GM18867 (cell line): ENCODE results near the gene KIRREL3.

Experiments used
- ATAC-seq: cut with Tn5 transposase; IDR thresholded peaks from one replicate; pipeline ENCODE4 v1.9.1; 2021; ENCODE audit warnings: mild to moderate bottlenecking, moderate library complexity; ENCODE audit not compliant: unreplicated experiment

The KIRREL3 gene

GRCh38 chr11:126837581-126837980, 163.0 kb downstream of the KIRREL3 start:
- no peak for ATAC-seq

- ATAC-seq: no peak
These were observed 166.0 kb downstream of the KIRREL3 start for GRCh38 chr11:126834573-126834972.

- no peak for ATAC-seq
These were observed 166.4 kb downstream of the KIRREL3 start for GRCh38 chr11:126834149-126834548.

GRCh38 chr11:126833065-126833464, 167.5 kb downstream of the KIRREL3 start:
- ATAC-seq: no peak

GRCh38 chr11:126832387-126832786, 168.2 kb downstream of the KIRREL3 start:
- ATAC-seq: no peak

- ATAC-seq: no peak
These were observed 170.3 kb downstream of the KIRREL3 start for GRCh38 chr11:126830216-126830806.

GRCh38 chr11:126829716-126830115, 170.9 kb downstream of the KIRREL3 start:
- ATAC-seq: no peak

- no peak for ATAC-seq
These were observed 176.4 kb downstream of the KIRREL3 start for GRCh38 chr11:126824035-126824607.

GRCh38 chr11:126823274-126823673, 177.3 kb downstream of the KIRREL3 start:
- ATAC-seq: no peak

GRCh38 chr11:126821827-126822226, 178.7 kb downstream of the KIRREL3 start:
- no peak for ATAC-seq

- ATAC-seq: no peak
These were observed 181.4 kb downstream of the KIRREL3 start for GRCh38 chr11:126819194-126819593.

GRCh38 chr11:126817523-126818450, 182.8 kb downstream of the KIRREL3 start:
- ATAC-seq: no peak

GRCh38 chr11:126817096-126817495, 183.5 kb downstream of the KIRREL3 start:
- ATAC-seq: no peak

GRCh38 chr11:126816645-126817044, 183.9 kb downstream of the KIRREL3 start:
- no peak for ATAC-seq

- no peak for ATAC-seq
These were observed 185.5 kb downstream of the KIRREL3 start for GRCh38 chr11:126815111-126815510.

- ATAC-seq: no peak
These were observed 189.8 kb downstream of the KIRREL3 start for GRCh38 chr11:126810776-126811175.

GRCh38 chr11:126809514-126810289, 190.9 kb downstream of the KIRREL3 start:
- no peak for ATAC-seq

GRCh38 chr11:126808836-126809235, 191.7 kb downstream of the KIRREL3 start:
- no peak for ATAC-seq

- no peak for ATAC-seq
These were observed 192.3 kb downstream of the KIRREL3 start for GRCh38 chr11:126808296-126808695.

- ATAC-seq: no peak
These were observed 194.7 kb downstream of the KIRREL3 start for GRCh38 chr11:126805870-126806269.

GRCh38 chr11:126804363-126804762, 196.2 kb downstream of the KIRREL3 start:
- ATAC-seq: no peak
